Measurements from ENCODE around the gene TPRN. TPM values are rescaled to one million over a fixed set of nuclear protein-coding genes. Genes with fewer than 3 reads are reported as not detected.

TPRN gene
- polyA plus RNA-seq, 3 donors = 14.6 to 23.2 (median 22.0) TPM

- no peak for DNase-seq
Observed at GRCh38 chr9:137216188-137216965, 15.8 kb upstream of the TPRN start.

DNA sequence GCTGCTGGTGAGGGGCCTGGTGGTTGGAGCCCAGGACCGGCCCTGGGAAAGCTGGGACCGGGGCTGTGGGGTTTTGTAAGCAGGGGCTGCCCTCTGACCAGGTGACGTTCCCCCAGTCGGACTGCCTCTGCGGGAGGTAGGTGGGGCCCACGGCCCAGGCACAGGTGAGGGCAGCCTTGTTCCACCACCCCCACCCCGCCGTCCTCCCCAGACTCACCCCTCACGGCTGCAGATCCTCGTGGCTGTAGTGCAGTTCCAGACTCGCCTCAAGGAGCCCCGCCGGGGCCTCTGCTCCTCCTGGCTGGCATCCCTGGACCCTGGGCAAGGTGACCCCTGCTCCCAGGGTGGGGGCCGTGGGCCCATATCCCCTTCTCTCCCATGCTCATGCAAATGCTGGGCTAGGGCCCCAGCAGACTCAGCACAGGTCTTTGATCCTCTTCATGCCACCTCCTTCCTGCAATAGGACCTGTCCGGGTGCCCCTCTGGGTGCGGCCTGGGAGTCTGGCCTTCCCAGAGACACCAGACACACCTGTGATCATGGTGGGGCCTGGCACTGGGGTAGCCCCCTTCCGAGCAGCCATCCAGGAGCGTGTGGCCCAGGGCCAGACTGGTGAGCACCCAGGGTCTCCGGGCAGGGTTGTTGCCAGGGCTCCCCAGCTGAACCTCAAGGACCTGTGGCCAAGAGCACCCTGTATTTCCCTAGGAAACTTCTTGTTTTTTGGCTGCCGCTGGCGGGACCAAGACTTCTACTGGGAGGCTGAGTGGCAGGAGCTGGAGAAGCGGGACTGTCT, 14.8 kb upstream of the TPRN start:
- DNase-seq = no peak

DNA sequence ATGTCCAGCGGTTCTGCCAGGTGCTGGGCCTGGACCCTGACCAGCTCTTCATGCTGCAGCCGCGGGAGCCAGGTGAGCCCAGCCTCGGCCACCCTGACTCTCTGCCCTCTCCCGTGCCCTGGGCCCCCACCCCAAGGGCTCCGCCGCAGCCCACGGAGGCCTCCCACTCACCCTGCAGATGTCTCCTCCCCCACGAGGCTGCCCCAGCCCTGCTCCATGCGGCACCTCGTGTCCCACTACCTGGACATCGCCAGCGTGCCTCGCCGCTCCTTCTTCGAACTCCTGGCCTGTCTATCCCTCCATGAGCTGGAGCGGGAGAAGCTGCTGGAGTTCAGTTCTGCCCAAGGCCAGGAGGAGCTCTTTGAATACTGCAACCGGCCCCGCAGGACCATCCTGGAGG, 14.1 kb upstream of the TPRN start:
- no peak for DNase-seq

DNA sequence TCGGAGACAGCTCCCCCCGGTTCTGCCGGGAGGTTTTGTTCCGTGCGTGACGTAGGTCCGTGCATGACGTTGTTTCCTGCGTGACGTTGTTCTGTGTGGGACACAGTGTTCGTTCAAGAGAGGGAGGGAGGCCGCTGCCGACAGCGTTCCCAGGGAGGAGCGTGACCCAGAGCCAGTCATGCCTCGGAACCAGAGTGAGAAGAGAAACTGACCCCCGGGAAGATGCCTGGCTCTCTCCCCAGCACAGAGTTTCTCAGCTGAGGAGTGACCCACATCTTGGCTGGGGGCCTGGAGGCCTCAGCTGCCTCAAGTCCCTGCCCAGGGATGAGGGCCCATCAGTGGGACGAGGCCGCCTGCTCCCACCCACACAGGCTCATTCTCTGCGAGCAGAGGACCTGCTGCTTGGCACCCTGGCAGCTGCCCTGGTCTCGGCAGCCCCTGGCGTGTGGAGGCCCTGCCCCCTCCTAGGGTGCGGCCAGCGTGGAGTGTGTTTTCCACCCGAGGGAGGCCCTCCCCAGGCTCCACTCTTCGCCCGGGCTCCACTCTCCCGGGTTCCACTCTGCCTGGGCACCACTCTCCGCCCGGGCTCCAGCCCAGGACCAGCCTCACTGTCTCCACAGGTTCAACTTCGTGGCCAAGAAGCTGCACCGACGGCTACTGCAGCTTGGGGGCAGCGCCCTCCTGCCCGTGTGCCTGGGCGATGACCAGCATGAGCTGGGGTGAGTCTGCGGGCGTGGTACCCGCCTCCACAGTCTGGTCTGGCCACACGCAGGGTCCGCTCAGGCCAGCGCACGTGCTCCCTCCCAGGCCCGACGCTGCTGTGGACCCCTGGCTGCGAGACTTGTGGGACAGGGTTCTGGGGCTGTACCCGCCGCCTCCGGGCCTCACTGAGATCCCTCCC, 12.9 kb upstream of the TPRN start:
- DNase-seq = no peak

GRCh38 chr9:137212520-137212919, 12.0 kb upstream of the TPRN start:
- DNase-seq = no peak

DNA sequence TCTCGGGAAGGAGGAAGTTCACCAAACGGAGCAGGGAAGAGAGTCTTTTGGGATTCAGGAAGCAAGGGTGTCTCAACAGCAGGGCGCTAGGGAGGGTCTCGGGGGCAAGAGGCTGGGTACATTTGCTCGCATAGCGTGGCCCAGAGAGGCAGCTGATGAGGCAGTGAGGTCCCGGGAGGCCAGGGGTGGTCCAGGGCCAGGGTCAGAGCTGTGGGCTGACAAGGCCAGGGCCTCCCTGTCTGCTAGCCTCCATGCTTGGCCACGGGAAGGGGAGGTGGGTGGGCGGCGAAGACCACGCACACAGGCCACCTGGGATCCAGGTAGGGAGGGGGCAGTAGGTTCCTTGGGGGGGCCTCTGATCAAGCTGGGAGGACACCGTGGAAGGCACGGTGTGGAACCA, 11.0 kb upstream of the TPRN start:
- DNase-seq = no peak

- DNase-seq = no peak
Observed at GRCh38 chr9:137206602-137207001, 6.1 kb upstream of the TPRN start.

DNA sequence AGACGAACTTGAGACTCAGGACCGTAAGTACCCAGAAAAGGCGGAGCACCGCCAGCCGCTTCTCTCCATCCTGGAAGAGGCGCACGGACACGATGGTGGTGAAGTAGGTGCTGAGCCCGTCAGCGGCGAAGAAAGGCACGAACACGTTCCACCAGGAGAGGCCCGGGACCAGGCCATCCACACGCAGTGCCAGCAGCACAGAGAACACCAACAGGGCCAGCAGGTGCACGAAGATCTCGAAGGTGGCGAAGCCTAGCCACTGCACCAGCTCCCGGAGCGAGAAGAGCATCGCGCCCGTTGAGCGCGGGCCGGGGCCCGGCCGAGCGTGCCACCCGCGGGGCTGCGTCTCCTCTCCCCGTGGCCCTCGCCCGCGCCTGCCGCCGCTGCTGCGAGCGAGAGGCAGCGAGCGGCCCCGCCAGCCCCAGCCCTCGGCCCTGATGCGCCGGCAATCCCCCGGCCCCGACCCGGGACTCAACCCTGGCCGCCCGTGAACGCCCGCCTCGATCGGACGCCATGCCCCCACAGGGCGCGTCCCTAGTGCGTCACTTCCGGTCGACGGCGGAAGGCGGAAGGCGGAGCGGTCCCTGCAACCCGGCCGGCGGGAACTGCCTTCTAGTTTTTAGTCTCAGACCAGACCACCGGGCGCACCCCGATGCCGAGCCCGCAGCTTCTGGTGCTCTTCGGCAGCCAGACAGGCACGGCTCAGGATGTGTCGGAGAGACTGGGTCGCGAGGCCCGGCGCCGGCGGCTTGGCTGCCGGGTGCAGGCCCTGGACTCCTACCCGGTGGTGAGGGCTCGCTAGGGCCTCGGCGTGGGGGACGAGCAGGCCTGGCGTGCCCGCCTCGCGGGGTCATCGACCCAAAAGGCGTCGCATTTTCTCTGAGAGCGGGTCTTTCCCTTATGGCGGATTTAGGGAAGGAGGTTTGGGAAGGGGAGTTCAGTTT, 4.9 kb upstream of the TPRN start, which contains the start of the genes NDOR1 and TMEM203:
Gene NDOR1 (plus strand): TSS at position 575 of the 944 bp plus-strand sequence. CDS start 78 bp downstream, at position 653.
Gene TMEM203 (minus strand): TSS at position 523 of the 944 bp plus-strand sequence. CDS start 234 bp downstream, at position 289.
- peak; percentile 90 for DNase-seq

- no peak for DNase-seq
Observed at GRCh38 chr9:137204731-137205125, 4.2 kb upstream of the TPRN start.

- DNase-seq = no peak
Observed at GRCh38 chr9:137202966-137203365, 2.4 kb upstream of the TPRN start.

- DNase-seq = no peak
Observed at GRCh38 chr9:137201205-137201868, 796 bp upstream of the TPRN start.

GRCh38 chr9:137199411-137200121, 975 bp downstream of the TPRN start:
- no peak for DNase-seq

DNA sequence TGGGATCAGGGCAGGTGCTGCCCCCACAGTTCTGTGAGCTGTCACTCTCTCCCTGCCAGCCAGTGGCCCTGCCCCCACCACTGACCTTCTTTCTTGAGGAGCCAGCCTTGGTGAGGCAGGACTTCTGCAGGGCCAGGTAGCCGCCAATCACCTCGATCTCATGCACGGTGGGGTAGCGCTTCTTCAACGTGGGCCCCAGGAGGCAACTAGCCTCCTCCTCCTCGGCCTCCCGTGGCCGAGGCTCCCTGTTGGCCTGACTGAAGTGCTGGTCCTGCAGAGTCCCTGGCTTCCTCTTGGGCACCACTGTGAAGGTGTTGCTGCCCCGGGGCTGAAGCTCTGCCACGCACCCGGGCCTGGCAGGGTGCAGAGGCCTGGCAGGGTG, 1.6 kb downstream of the TPRN start:
- DNase-seq = no peak

DNA sequence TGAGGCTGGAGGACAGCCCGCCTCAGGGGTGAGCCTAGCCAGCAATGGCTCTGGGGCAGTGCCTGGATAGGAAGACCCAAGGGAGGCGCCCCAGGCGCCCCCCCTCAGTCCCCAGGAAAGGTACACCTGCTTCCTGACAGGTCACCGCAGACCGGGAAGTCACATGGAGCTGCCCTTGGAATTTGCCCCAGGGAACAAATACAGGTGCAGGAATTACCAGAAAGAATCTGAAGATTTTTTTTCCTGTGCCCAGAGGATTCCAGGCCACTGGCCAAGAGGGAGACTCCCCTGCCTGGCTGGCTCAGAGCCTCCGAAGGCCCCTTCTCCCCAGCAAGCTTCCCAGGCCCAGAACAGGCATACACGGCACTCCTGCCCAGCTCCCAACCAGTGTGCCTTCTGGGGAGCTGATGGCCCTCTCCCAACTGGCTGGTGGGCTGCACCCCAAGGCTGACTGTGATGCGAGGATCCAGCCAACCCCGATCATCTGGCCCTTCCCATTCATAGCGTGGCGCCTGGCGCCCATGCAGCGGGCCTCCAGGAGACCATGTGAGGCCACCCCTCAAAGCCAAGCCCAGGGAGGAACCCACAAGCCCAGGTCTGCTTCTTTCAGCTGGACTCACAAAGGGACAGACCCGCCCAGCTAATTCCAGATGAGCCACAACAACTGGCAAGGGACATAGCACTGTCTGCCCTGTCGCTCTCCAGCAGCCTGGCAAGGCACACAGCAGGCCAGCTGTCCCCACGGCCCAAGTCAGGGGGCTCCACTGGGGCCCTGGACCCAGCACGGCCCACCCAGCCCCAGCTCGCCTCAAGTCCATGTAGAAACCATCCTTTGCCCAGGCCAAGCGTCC, 2.3 kb downstream of the TPRN start:
- no peak for DNase-seq

- no peak for DNase-seq
Observed at GRCh38 chr9:137195525-137196220, 4.9 kb downstream of the TPRN start.

GRCh38 chr9:137194909-137195308, 5.6 kb downstream of the TPRN start:
- DNase-seq = no peak

GRCh38 chr9:137194388-137194787, 6.2 kb downstream of the TPRN start:
- no peak for DNase-seq

DNA sequence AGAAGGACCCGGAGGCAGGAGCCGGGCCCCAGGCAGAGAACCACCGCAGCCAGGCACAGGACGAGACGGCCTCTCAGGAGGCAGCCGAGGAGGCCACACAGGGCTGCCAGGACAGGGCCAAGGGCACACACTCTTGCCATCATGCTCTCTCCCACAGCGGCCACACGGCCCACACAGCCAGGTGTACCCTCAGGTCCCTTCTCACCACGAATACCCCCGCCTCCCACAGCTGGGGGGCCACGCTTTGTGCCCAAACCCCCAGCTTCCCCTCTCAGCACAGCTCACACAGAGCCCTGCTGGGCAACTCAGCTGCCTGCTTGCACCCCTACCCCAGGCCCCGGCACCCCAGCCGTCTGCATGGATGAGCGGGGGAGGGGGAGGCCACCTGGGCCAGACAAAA, 6.8 kb downstream of the TPRN start:
- no peak for DNase-seq

Measured in renal pelvis (tissue), 4 donors.